ENCODE data around the gene WDHD1. TPM values are rescaled to one million over a fixed set of nuclear protein-coding genes. Genes with fewer than 3 reads are reported as not detected.
"Not testable (repeated sequence)": the region's sequence is repeated elsewhere in the genome, so short reads cannot be mapped to it uniquely, and the experiment has no call there.

WDHD1 gene
- total RNA-seq, 2 donors from 2014 or later = 3.0 to 5.1 TPM

- Histone ChIP-seq H3K36me3 (no peaks in the 10 kb centered on the region), H3K27me3 (replicated peaks; ENCODE audit: insufficient read depth) (no peaks in the 10 kb centered on the region), H3K4me3 (no peak overlapping the region), H3K9me3 (no peaks in the 10 kb centered on the region), H3K27ac (no peak overlapping the region), H3K4me1 (replicated peaks) (no peaks in the 10 kb centered on the region)
- TF ChIP-seq POLR2A (IDR thresholded peaks at IDR 0.05) (no peak), POLR2AphosphoS5 (IDR thresholded peaks at IDR 0.05) (no peak), CTCF (IDR thresholded peaks at IDR 0.05) (no peak)
- intact Hi-C loops (cut with DNase I) = no loop called here
- 68% methylated on average over 1 of the region's 1 CpG for WGBS
- DNase-seq (ENCODE audit: low spot score) = no peak
Measured at GRCh38 chr14:54927551-54927950, 99.3 kb downstream of the WDHD1 start.

- H3K4me1 ChIP-seq (replicated peaks); H3K36me3 ChIP-seq; intact Hi-C loops (cut with DNase I); H3K27me3 ChIP-seq (replicated peaks; ENCODE audit: insufficient read depth); H3K9me3 ChIP-seq; H3K27ac ChIP-seq; H3K4me3 ChIP-seq; DNase-seq (ENCODE audit: low spot score): not testable (repeated sequence)
- 99% methylated on average over 5 of the region's 5 CpGs for WGBS
Measured at GRCh38 chr14:54926570-54926969, 100.3 kb downstream of the WDHD1 start.

- DNase-seq (ENCODE audit: low spot score) = no peak
- Histone ChIP-seq H3K27ac (no peak overlapping the region), H3K27me3 (replicated peaks; ENCODE audit: insufficient read depth) (no peaks in the 10 kb centered on the region), H3K4me1 (replicated peaks) (no peaks in the 10 kb centered on the region), H3K4me3 (no peak overlapping the region), H3K9me3 (no peaks in the 10 kb centered on the region), H3K36me3 (no peaks in the 10 kb centered on the region)
- WGBS = 29% methylated on average over 3 of the region's 3 CpGs
- intact Hi-C loops (cut with DNase I) = no loop called here
- TF ChIP-seq POLR2A (IDR thresholded peaks at IDR 0.05) (no peak), CTCF (IDR thresholded peaks at IDR 0.05) (no peak), POLR2AphosphoS5 (IDR thresholded peaks at IDR 0.05) (no peak)
Measured at GRCh38 chr14:54922598-54922997, 104.3 kb downstream of the WDHD1 start.

- Histone ChIP-seq H3K9me3 (no peaks in the 10 kb centered on the region), H3K4me1 (replicated peaks) (no peaks in the 10 kb centered on the region), H3K27ac (no peak overlapping the region), H3K36me3 (no peaks in the 10 kb centered on the region), H3K4me3 (no peak overlapping the region), H3K27me3 (replicated peaks; ENCODE audit: insufficient read depth) (no peaks in the 10 kb centered on the region)
- WGBS = 50% methylated on average over 1 of the region's 1 CpG
- intact Hi-C loops (cut with DNase I) = no loop called here
- TF ChIP-seq POLR2A (IDR thresholded peaks at IDR 0.05) (no peak), CTCF (IDR thresholded peaks at IDR 0.05) (no peak), POLR2AphosphoS5 (IDR thresholded peaks at IDR 0.05) (no peak)
- no peak for DNase-seq (ENCODE audit: low spot score)
Measured at GRCh38 chr14:54920052-54920451, 106.8 kb downstream of the WDHD1 start.

GRCh38 chr14:54919330-54919729, 107.6 kb downstream of the WDHD1 start:
- H3K9me3 ChIP-seq = no peaks in the 10 kb centered on the region
- no peaks in the 10 kb centered on the region for H3K4me1 ChIP-seq (replicated peaks)
- no peak for DNase-seq (ENCODE audit: low spot score)
- H3K27me3 ChIP-seq (replicated peaks; ENCODE audit: insufficient read depth) = no peaks in the 10 kb centered on the region
- no peak overlapping the region for H3K27ac ChIP-seq
- no peaks in the 10 kb centered on the region for H3K36me3 ChIP-seq
- intact Hi-C loops (cut with DNase I) = no loop called here
- H3K4me3 ChIP-seq = no peak overlapping the region
- no peak for TF ChIP-seq POLR2A (IDR thresholded peaks at IDR 0.05)
- TF ChIP-seq CTCF (IDR thresholded peaks at IDR 0.05) = no peak
- TF ChIP-seq POLR2AphosphoS5 (IDR thresholded peaks at IDR 0.05) = no peak
